NAMALWA (cell line): ENCODE data around the gene HNRNPR.
"Not testable (repeated sequence)": the region's sequence is repeated elsewhere in the genome, so short reads cannot be mapped to it uniquely, and the experiment has no call there.

Experiments
- DNase-seq: peaks from one replicate; pipeline ENCODE4 v3.0.0-alpha.2; 2015; ENCODE audit warnings: low spot score

The HNRNPR gene

GRCh38 chr1:23344111-23344986 is at the start of gene HNRNPR:
Gene HNRNPR, minus strand, starts transcription at chr1:23344284. Its CDS starts 3,276 bp downstream, at chr1:23341008.
- DNase-seq = peak; percentile 99

- DNase-seq = no peak
Measured at GRCh38 chr1:23393706-23394105, 49.6 kb upstream of the HNRNPR start.

- peak; percentile 40 for DNase-seq
Measured at GRCh38 chr1:23392125-23392855, 48.2 kb upstream of the HNRNPR start.

DNA sequence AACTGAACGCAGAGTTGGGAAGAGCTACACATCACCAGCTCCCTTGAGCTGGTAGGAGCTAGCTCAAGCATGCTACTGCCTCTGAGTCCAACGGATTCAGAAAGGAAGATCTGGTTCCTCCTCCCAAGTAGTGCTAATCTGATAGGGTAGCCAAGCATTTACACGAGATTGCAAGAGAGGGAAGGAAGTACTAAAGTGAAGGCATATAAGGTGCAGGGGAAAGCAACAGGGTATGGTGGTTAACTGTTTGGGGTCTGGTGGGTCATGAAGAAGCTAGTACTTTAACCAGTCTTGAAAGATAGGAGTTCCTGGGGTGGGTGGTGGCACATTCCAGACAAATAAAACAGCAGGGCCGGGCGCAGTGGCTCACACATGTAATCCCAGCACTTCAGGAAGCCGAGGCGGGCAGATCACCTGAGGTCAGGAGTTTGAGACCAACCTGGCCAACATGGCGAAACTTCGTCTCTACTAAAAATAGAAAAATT is 45.8 kb upstream of the HNRNPR start:
- DNase-seq = no peak

DNA sequence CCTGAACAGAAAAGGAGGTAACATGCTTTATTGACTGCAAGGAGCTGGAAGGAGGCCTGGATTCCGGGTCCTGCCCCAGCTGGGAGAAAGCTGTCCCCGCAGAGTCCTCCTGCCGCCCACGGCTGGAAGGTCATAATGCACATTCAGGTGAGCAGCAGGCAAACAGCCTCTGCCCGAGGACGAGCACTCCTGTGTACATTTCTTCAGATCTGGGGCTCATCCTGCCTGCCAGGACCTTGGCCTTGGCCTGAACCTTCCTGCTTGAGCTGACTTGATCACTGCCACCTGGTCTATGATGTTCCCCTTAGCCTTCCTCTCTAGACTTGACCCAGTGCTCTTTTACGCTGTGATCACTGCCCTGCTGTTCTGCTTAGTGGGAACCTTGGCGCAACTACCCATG is 43.4 kb upstream of the HNRNPR start:
- no peak for DNase-seq

DNA sequence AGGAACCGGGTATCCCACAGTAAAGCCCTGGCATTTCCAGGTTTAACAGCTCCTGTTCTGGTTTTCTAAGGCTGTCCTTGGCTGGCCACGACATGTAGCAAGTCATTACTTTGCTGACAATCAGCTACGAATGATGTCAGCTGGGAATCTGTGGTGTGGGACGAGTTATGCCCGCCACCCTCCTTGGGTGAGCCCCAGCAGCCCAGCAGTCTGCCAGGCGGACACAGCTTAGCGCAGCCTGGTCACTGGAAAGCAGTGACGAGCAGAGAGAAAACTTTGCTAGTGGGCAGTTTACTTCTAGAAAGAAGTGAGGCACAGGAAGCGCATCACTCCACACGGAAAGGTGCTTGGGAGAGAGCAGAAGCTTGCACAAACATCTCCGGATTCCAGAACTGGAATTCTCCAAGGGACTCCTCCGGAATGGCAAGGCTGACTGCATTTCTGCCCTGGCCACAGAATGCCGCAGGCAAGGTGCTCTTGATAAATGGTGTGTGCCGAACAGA is 41.1 kb upstream of the HNRNPR start:
- DNase-seq = no peak

DNA sequence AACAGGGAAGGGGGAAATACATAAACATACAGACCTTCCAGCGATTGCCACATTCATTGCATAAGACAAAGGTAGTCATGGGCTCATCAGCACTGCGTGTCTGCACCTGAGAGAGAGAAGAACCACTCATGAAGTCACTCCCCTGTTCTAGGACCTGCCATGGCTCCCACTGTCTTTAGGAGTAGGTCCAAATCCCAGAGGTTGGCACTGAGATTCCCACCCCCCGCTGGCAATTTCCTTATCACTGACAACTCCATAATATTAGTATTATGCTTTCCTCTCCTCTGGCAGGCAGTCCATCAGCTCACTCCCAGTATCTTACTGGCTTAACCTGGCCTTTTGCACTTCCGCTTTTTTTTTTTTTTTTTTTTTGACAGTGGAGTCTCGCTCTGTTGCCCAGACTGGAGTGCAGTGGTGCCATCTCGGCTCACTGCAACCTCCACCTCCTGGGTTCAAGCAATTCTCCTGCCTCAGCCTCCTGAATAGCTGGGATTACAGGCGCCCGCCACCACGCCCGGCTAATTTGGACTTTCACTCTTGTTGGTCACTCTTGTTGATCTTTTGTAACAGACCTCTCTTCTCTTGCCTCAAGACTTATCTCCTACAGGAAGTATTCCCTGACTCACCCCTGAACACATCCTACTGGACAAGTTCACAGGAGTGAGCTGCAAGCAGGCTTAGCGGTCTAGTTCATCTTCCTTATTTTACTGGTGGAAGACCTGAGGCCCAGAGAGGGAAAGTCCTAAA is 40.4 kb upstream of the HNRNPR start:
- DNase-seq = no peak

- no peak for DNase-seq
Measured at GRCh38 chr1:23383577-23384311, 39.7 kb upstream of the HNRNPR start.

GRCh38 chr1:23381233-23381885 is 37.3 kb upstream of the HNRNPR start:
- DNase-seq = no peak

- no peak for DNase-seq
Measured at GRCh38 chr1:23380719-23381118, 36.6 kb upstream of the HNRNPR start.

DNA sequence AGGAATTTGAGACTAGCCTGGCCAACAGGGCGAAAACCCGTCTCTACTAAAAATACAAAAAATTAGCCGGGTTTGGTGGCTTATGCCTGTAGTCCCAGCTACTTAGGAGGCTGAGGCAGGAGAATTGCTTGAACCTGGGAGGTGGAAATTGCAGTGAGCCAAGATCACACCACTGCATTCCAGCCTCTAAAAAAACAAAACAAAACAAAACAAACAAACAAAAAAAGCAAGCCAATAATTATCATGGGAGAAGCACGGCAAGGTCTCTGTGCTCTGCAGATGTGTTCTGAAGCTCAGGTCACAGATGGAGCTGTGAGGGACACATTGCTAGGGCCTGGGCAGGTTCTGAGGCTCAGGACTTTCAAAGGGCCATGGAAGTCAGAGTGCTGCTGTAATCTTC is 36.2 kb upstream of the HNRNPR start:
- DNase-seq = not testable (repeated sequence)

GRCh38 chr1:23376890-23377811 is 33.1 kb upstream of the HNRNPR start:
- no peak for DNase-seq

GRCh38 chr1:23374079-23374735 is 30.1 kb upstream of the HNRNPR start:
- DNase-seq = not testable (repeated sequence)

- no peak for DNase-seq
Measured at GRCh38 chr1:23371987-23372880, 28.1 kb upstream of the HNRNPR start.

DNA sequence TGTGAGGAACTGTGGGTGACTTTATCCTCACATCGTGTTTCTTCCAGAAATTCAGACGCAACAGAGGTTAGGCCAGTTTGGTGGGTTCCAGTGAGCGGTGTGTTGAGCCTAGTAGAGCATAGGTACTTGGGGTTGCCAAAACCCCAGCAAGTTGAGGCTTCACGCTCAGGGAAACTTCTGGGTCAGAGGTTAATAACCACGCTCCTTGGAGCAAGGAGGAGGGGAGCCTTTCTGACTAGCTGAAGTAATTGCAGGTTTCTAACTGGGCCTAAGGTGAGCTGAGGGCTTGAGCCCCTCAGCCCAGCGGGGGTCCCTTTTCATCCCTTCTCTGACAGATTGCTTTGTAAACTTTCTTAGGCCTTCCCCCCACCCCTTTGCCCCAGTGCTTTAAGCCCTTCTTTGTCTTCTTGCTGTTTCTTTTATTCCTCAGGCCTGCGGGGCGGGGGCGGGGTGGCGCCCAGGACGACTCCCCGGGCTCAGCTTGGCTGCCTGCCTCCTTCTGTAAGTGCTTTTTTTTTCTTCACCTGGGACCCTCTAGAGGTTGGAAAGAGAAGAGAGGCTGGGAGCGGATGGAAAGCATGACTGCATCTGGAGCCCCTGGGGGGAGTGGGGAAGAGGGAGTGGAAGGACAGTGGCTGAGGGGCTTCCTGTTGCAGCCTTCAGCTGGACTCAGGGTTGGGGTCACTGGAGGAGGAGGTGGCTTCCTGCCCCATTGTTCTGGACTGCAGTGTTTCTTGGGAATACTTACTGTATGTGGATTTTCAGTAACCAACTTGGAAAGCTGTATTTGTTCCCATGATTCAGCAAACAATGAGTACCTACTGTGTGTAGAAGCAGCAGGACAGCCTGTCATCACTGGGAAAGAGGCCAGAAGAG is 26.9 kb upstream of the HNRNPR start:
- DNase-seq = no peak

- DNase-seq = no peak
Measured at GRCh38 chr1:23370330-23370708, 26.2 kb upstream of the HNRNPR start.

GRCh38 chr1:23369335-23370013 is 25.4 kb upstream of the HNRNPR start, which contains the start of gene ZNF436:
Gene ZNF436, minus strand, starts transcription at chr1:23369836. Its CDS starts 1,831 bp downstream, at chr1:23368005.
- peak; percentile 52 for DNase-seq
